Stimulated activated CD4-positive, alpha-beta T cell treated with anti-CD3 and anti-CD28 coated beads, Interleukin-2, amount 100 ng/mL, for 48 hours (primary cell): Measurements from ENCODE around the gene ATP5PF.
"Not testable (repeated sequence)": the region's sequence is repeated elsewhere in the genome, so short reads cannot be mapped to it uniquely, and the experiment has no call there.

ENCODE experiments used
- DNase-seq, 2 donors: peaks; one replicate each; pipeline ENCODE4 v3.0.0-alpha.2; 2020

Gene ATP5PF

DNA sequence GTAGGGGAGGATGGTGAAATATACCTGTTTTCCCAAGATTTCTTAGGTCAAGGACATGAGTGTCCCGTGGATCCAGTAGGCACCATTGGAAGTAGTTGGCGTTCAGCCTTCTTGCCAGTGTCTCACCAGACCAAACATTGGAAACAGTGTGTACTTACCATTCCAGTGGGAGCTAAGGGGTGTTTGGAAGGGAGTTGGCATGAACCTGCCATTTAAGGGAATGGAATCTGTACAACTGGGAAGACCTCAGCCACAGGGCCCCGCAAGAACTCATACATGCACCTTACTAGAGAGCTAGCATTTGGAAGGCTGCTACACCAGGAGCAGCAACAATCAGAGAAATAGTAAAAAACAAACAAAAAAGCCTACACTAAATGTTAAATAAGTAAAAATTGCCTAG lies 12.7 kb downstream of the ATP5PF start:
- no peak for DNase-seq

DNA sequence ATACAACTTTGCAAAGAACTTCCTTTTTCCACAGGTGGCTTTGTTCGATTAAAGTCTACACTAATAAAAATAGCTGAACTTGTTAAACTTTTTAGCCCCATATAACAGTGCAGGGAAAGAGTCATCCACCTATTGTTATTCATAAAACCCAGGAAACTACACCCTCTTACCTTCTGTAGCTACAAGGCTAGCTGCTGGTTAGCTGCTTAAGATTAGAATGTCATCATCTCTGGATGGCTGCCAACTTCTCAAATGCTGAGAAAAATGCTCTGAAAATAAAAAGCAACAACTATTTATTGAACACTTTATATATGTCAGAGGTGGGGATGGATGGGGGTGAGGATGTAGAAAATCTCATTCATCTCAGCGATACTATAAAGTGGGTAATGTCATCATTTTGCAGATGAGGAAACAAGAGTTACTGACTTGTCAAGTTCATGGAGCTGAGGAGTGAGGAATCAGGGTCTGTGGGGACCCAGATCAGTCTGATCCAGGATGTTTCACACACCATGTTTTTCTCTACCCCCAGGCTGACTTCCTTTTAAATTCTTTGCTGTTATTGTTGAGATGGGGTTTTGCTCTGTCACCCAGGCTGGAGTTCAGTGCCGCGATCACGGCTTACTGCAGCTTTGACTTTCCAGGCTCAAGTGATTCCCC lies 17.1 kb downstream of the ATP5PF start:
- no peak for DNase-seq

DNA sequence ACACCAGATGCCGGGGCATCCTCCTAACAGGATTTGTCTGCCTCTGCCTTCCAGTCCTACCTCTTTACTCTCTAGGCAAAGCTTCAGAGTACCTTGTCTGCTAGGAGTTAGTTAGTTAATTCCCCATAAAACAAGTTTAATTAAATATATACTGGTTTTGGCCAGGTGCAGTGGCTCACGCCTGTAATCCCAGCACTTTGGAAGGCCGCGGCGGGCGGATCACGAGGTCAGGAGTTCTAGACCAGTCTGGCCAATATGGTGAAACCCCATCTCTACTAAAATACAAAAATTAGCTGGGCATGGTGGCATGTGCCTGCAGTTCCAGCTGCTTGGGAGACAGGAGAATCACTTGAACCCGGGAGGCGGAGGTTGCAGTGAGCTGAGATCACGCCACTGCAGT lies 20.6 kb downstream of the ATP5PF start:
- DNase-seq: not testable (repeated sequence)

DNA sequence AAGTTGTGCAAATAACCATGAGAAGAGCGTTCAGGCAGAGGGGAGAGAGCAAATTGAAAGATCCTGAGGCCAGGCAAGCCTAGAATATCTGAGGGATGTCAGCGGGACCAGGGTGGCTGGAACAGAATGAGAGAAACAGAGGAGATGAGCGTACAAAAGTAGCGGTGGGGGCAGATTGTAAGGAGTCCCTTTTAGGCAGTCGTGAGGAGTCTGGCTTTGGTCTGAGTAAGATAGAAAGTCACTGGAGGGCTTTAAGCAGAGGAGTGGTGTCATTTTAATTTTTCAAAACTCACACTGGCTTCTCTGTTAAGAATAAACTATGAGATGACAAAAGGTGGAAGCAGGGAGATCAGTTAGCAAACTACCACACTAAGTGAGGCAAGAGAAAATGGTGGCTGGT lies 24.2 kb downstream of the ATP5PF start:
- no peak for DNase-seq

DNA sequence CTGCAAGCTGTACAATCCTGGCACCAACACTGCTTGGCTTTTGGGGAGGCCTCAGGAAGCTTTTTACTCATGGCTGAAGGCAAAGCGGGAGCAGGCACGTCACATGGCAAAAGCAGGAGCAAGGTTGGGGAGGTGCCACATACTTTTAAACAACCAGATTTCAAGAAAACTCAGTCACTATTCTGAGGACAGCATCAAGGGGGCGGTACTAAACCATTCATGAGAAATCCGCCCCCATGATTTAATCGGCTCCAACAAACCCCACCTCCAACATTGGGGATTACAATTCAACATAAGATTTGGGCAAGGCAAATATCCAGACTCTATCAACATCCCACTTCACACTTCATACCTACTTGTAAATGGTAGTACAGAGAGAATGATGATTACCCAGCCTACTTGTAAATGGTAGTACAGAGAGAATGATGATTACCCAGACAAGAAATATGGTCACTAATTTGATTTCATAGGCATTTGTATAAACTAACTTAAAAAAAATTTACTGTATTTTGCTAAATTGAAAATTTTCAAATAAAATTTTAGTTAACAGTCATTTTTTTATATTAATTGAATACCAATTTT lies 24.9 kb downstream of the ATP5PF start:
- no peak for DNase-seq

DNA sequence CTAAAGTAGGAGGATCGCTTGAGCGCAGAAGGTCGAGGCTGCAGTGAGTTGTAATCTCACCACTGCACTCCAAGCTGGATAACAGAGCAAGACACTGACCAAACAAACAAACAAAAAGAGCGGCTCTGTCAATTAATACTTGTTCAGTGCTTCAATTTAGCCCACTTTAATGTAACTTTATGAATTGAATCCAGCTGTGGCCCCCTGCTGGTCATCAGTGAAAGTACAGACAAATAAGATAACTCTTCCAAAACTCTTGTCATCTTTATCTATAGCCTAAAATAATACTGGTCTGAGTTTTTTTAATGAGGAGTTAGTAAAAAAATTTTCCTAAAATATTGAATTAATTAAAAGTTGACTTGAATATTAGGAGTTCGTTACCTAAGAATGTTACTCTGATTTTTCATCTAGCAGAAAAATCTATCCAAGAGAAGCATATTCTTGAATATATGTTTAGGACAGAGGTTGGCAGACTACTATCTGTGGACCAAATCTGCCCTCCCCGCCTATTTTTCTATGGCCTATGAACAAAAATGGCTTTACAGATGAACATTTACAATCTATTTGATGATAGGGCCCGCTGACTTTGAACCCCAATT lies 26.1 kb downstream of the ATP5PF start:
- peak; percentile 36 to 53 for DNase-seq

DNA sequence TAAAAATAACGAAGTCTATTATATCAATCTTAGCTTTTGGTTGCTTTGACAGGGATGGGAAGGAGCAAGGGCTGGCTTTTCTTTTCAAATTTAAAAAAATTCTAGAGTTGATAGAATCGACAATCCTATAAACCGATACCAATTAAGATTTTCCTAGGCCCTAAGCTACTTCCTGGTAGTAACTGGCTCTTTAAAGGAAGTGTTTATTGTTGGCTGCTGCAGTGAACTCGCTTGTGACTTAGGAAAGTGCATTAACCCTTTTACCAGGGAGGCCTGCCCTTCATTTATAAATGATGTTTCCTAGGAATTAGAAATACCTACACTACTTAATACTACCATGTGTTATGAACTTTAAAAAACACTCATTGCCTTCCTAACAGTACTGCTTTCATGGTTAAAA lies 33.2 kb downstream of the ATP5PF start:
- no peak for DNase-seq

DNA sequence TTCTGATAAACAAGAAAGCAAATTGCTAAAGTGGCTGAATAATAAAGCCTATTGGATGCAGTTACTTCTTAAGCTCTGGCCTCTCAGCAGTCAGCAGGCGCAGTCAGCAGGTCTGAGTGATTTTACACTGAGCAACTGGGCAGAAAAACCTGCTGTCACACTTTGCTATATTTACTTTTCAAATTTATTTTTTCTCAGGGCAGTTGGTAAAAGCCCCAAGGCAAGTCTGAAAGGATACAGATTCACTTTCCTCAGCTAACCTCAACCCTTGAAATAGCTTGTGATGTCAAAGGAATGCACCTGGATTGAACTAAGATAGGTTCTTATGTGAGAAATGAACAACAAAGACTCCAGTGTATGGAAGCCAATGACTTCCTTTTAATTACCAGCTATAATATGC lies 34.0 kb downstream of the ATP5PF start:
- DNase-seq: no peak

DNA sequence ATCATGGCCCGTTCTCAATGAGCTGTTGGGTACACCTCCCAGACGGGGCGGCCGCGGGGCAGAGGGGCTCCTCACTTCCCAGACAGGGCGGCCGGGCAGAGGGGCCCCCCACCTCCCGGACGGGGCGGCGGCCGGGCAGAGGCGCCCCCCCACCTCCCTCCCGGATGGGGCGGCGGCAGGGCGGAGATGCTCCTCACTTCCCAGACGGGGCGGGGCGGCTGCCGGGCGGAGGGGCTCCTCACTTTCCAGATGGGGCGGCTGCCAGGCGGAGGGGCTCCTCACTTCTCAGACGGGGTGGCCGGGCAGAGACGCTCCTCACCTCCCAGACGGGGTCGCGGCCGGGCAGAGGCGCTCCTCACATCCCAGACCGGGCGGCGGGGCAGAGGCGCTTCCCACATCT lies 39.2 kb downstream of the ATP5PF start:
- not testable (repeated sequence) for DNase-seq

DNA sequence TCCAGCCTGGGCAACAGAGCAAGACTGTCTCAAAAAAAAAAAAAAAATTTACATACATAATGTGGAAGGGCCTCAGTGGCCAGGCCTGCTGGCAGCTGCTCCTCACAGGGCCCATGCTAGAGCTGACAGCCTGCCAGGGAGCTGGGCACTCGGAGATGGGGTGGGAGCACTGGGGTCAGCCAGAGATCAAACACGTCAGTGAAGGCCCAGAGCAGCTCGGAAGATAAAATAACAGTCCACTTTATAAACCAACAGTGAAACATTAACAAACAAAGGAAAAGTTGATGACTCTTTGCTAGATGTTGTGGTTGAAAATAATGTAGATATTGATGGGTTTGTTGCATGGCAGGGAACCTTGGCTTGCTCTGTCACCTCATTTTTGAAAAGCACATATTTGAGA lies 42.7 kb downstream of the ATP5PF start:
- DNase-seq: no peak

DNA sequence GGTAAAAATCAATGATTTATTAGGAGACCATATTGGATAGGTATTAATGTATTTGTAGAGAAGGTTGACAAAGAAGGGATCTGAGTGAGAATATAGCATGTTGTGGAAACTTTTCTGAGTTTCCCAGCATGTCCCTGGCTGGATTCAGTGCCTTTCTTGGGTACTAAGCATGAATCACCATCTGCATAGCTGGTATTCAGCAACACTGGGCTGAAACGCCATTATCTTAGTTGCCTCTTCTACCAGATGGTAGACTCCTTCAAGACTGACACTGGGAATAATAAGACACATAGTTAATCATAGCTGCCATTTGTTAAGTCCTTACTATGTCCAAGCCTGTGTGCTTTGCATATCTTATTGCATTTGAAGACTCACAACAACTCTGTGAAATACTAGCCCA lies 45.5 kb downstream of the ATP5PF start:
- no peak for DNase-seq

DNA sequence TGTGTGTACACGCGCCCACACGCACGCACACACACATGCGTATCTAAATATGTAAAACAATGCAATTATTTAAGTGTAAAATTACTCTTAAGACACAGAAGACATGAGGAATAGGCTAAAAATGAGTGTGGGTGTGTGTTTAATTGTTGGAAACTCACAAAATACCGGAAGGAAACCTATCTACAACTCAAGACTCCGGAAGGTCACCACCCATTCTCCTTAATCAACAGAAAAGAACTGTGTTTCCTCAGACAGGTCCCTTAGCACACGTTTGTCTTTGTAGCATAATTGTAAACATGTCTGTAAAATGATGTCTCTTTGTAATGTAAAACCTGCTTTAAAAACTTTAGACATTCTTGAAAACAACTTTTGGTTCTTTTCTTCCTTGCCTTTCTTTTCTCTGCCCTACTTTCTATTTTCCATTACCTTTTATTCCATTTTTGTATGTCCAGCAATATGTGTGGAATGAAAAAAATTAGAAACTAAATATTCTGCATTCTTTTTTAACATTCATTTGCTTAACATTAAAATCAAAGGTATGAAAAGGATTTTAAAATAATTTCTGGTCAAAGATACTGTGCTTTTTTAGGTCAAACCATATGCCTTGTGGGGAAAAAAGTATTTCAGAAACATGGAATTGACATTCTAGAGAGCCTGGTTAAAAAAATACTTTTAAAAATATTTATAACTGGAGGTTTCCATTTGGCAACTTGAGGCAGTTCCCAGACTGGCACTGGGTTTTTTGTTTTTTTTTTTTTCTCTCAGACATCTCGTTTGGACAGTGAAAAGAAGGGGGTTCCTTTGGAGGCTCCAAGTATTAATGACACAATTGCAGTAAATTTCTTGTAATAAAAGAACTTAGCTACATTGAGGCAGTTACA lies 46.2 kb downstream of the ATP5PF start:
- DNase-seq: no peak

DNA sequence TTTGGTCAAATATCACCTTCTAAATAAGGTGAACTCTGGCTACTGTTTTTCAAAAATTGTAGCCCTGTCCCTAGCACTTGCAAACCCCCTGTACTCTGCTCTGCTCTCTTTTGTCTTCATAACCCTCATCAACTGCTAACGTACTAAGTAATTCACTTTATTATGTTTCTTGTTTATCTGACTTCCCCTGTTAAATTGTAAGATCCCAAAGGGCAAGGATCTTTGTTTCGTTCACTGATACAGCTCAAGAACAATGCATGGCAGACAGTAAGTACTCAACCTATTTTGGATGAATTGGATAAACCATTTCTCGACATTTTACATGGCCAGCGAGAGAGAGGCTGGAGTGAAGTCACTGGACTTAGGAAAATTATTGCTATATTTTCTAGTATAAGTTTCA lies 46.9 kb downstream of the ATP5PF start:
- DNase-seq: no peak

DNA sequence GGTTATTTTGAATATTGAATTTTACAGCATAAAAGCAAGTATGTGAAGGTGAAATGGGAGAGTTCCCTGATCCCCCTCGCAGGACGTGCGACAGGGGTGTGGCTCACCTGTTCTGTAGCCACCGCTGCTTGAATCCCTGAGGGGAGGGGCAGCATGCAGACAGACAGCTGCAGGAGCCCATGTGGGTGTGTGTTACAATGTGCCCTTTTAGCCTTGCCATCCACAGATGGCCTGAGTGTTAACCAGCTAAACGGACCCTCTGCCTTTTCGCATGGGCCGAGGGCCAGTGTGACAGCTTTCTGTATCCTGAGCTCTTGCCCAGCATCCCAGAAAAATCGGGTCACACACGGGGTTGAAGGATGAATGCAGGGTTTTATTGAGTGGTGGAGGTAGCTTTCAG lies 52.3 kb downstream of the ATP5PF start:
- DNase-seq: no peak

DNA sequence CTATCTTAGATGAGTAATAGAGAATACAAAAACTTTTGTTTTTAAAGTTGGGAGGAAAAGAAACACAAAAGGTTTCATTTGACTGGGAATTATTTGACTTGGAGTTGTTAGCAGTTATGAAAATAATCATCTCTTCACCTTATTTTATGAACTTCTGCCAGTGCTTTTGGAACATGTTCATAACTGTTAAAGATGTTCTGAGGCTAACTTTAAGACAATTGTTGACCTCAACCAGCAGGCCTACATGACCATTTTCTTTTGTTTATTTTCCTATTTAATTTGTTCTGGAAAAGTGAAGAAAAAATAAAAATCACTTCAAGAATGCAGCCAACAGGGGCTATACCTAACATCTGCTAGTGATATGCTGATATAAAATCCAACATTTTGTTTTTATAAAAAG lies 58.3 kb downstream of the ATP5PF start:
- DNase-seq: no peak
